Measurements from ENCODE around the gene PCYT1A. TPM values are rescaled to one million over a fixed set of nuclear protein-coding genes. Genes with fewer than 3 reads are reported as not detected.
"Not testable (repeated sequence)": the region's sequence is repeated elsewhere in the genome, so short reads cannot be mapped to it uniquely, and the experiment has no call there.

PCYT1A gene
- total RNA-seq, 1 experiment from 2014 or later, result 91.2 TPM

DNA sequence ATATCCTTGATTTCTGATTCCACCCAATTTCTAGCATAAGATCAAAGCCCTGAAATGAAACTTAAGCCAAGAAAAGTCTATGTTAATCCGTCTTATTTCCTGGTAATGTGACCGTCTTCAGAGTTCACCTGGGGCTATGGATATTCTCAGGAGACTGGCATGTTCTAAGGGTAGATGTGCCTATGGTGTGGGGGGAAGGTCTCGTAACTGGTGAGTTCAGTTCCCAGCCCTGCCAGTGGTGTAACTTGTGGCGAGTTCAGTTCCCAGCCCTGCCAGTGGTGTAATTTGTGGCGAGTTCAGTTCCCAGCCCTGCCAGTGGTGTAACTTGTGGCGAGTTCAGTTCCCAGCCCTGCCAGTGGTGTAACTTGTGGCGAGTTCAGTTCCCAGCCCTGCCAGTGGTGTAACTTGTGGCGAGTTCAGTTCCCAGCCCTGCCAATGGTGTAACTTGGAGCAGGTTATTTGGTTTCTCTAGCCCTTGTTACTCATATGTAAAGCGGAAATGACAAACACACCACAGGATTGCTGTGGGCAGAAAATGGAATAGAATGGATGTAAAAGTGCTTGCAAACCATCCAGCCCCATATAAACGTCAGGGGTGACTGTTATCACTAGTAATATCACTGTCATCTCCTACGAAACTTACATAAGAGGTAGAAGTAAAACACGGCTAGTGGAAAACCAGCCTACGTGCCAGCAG lies 40.8 kb downstream of the PCYT1A start:
- H3K36me3 ChIP-seq (ENCODE audit: low read depth), result peaks cover 20% of the 10 kb centered on the region
- no peak overlapping the region for H3K27ac ChIP-seq
- H3K4me2 ChIP-seq, result no peak overlapping the region
- no peak overlapping the region for H2AFZ ChIP-seq
- H3K4me3 ChIP-seq, result no peak overlapping the region
- no peaks in the 10 kb centered on the region for H3F3A ChIP-seq (ENCODE audit: insufficient read depth, low read depth)
- H3K9me2 ChIP-seq (ENCODE audit: insufficient read depth), result no peaks in the 10 kb centered on the region
- H4K20me1 ChIP-seq (ENCODE audit: insufficient read depth), result no peaks in the 10 kb centered on the region
- H3K27me3 ChIP-seq (ENCODE audit: insufficient read depth, low read depth), result no peaks in the 10 kb centered on the region
- DNase-seq, result no peak
- no peaks in the 10 kb centered on the region for H3K79me2 ChIP-seq (ENCODE audit: low read depth)
- POLR2A ChIA-PET (ENCODE audit: unreplicated experiment), result no interaction called here
- CTCF ChIA-PET, result interaction anchor here (0.6 kb wide), 1 partner anchor 89 kb away, joined by 4 read pairs; no protein-coding TSS in a partner anchor
- no TSS peak for BruUV-seq (replicated peaks)
- intact Hi-C loops (cut with micrococcal nuclease; ENCODE audit: unreplicated experiment), result no loop called here
- no peaks in the 10 kb centered on the region for H3K9me3 ChIP-seq (ENCODE audit: insufficient read depth, low read depth)
- H3K4me1 ChIP-seq (replicated peaks; ENCODE audit: insufficient read depth), result no peaks in the 10 kb centered on the region
- TF ChIP-seq, protein P1, sequence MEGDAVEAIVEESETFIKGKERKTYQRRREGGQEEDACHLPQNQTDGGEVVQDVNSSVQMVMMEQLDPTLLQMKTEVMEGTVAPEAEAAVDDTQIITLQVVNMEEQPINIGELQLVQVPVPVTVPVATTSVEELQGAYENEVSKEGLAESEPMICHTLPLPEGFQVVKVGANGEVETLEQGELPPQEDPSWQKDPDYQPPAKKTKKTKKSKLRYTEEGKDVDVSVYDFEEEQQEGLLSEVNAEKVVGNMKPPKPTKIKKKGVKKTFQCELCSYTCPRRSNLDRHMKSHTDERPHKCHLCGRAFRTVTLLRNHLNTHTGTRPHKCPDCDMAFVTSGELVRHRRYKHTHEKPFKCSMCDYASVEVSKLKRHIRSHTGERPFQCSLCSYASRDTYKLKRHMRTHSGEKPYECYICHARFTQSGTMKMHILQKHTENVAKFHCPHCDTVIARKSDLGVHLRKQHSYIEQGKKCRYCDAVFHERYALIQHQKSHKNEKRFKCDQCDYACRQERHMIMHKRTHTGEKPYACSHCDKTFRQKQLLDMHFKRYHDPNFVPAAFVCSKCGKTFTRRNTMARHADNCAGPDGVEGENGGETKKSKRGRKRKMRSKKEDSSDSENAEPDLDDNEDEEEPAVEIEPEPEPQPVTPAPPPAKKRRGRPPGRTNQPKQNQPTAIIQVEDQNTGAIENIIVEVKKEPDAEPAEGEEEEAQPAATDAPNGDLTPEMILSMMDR (conservative IDR thresholded peaks at IDR 0.05), result no peak
- TF ChIP-seq EZH2 (IDR thresholded peaks at IDR 0.05; ENCODE audit: low read depth), result no peak

DNA sequence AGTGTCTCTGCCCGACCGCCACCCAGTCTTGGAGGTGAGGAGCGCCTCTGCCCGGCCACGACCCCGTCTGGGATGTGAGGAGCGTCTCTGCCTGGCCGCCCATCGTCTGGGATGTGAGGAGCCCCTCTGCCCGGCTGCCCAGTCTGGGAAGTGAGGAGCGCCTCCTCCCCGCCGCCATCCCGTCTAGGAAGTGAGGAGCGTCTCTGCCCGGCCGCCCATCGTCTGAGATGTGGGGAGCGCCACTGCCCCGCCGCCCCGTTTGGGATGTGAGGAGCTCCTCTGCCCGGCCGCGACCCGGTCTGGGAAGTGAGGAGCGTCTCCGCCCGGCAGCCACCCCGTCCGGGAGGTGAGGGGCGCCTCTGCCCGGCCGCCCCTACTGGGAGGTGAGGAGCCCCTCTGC lies 43.4 kb downstream of the PCYT1A start:
- H3K4me2 ChIP-seq; intact Hi-C loops (cut with micrococcal nuclease; ENCODE audit: unreplicated experiment); H3F3A ChIP-seq (ENCODE audit: insufficient read depth, low read depth); H3K9me3 ChIP-seq (ENCODE audit: insufficient read depth, low read depth); H3K27me3 ChIP-seq (ENCODE audit: insufficient read depth, low read depth); H3K9me2 ChIP-seq (ENCODE audit: insufficient read depth); H3K79me2 ChIP-seq (ENCODE audit: low read depth); H3K4me3 ChIP-seq; BruUV-seq (replicated peaks); H2AFZ ChIP-seq; CTCF ChIA-PET; H4K20me1 ChIP-seq (ENCODE audit: insufficient read depth); H3K27ac ChIP-seq; POLR2A ChIA-PET (ENCODE audit: unreplicated experiment); DNase-seq; H3K4me1 ChIP-seq (replicated peaks; ENCODE audit: insufficient read depth): not testable (repeated sequence)
- H3K36me3 ChIP-seq (ENCODE audit: low read depth), result peaks cover 31% of the 10 kb centered on the region

DNA sequence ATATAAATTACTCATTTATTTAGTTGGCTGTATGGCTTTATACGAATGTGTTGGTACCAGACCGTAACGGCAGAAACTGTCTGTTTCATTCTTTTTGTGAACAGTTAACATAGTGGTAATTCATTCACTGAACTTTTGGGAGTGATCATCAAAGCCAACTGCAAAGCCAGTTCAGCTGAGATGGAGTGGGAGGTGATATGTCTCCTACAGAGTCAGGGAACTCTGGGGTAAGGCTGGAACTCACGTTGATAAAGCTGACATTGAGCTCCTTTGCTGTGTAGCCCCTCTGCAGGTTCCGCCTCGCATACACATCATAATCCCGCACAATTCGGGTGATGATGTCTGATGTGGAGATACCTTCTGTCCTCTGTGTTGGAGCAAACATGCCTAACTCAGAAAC lies 45.8 kb downstream of the PCYT1A start:
- POLR2A ChIA-PET (ENCODE audit: unreplicated experiment), result interaction anchor here (0.6 kb wide), 1 partner anchor 131 kb away, joined by 4 read pairs; no protein-coding TSS in a partner anchor
- no peaks in the 10 kb centered on the region for H3K9me2 ChIP-seq (ENCODE audit: insufficient read depth)
- peaks cover 21% of the 10 kb centered on the region for H3K36me3 ChIP-seq (ENCODE audit: low read depth)
- H3K4me1 ChIP-seq (replicated peaks; ENCODE audit: insufficient read depth), result no peaks in the 10 kb centered on the region
- no peaks in the 10 kb centered on the region for H4K20me1 ChIP-seq (ENCODE audit: insufficient read depth)
- no peak overlapping the region for H3K4me2 ChIP-seq
- no peak for DNase-seq
- H3K27me3 ChIP-seq (ENCODE audit: insufficient read depth, low read depth), result no peaks in the 10 kb centered on the region
- intact Hi-C loops (cut with micrococcal nuclease; ENCODE audit: unreplicated experiment), result no loop called here
- no TSS peak for BruUV-seq (replicated peaks)
- no peak for TF ChIP-seq EZH2 (IDR thresholded peaks at IDR 0.05; ENCODE audit: low read depth)
- TF ChIP-seq, protein P1 (conservative IDR thresholded peaks at IDR 0.05), result no peak
- no peak overlapping the region for H2AFZ ChIP-seq
- no peak overlapping the region for H3K4me3 ChIP-seq
- no peaks in the 10 kb centered on the region; the same call in 1 of the 2 replicates for H3F3A ChIP-seq (ENCODE audit: insufficient read depth, low read depth)
- CTCF ChIA-PET, result no interaction called here
- no peaks in the 10 kb centered on the region for H3K79me2 ChIP-seq (ENCODE audit: low read depth)
- no peak overlapping the region for H3K27ac ChIP-seq
- no peaks in the 10 kb centered on the region for H3K9me3 ChIP-seq (ENCODE audit: insufficient read depth, low read depth)

DNA sequence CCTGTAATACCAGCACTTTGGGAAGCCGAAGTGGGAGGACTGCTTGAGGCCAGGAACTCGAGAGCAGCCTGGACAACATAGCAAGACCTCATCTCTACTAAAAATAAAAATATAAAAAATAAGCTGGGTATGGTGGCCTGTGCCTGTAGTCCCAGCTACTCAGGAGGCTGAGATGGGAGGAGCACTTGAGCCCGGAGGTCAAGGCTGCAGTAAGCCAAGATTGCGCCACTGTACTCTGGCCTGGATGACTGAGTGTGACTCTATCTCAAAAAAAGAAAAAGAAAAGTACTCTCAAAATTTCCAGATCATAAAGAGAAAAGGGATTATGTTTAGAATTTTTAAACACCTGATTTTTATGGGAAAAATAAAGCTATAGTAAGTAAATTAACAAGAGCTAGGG lies 47.1 kb downstream of the PCYT1A start:
- no peak overlapping the region for H3K27ac ChIP-seq
- H3F3A ChIP-seq (ENCODE audit: insufficient read depth, low read depth), result no peaks in the 10 kb centered on the region; the same call in 1 of the 2 replicates
- CTCF ChIA-PET, result interaction anchor here (0.6 kb wide), 1 partner anchor 221 kb away, joined by 10 read pairs; no protein-coding TSS in a partner anchor
- TF ChIP-seq, protein P1 (conservative IDR thresholded peaks at IDR 0.05), result no peak
- no peak for TF ChIP-seq EZH2 (IDR thresholded peaks at IDR 0.05; ENCODE audit: low read depth)
- H3K9me3 ChIP-seq (ENCODE audit: insufficient read depth, low read depth), result no peaks in the 10 kb centered on the region
- H3K27me3 ChIP-seq (ENCODE audit: insufficient read depth, low read depth), result no peaks in the 10 kb centered on the region
- DNase-seq, result no peak
- H3K79me2 ChIP-seq (ENCODE audit: low read depth), result no peaks in the 10 kb centered on the region
- intact Hi-C loops (cut with micrococcal nuclease; ENCODE audit: unreplicated experiment), result no loop called here
- no peak overlapping the region for H2AFZ ChIP-seq
- BruUV-seq (replicated peaks), result no TSS peak
- H3K4me3 ChIP-seq, result no peak overlapping the region
- POLR2A ChIA-PET (ENCODE audit: unreplicated experiment), result no interaction called here
- peaks cover 21% of the 10 kb centered on the region for H3K36me3 ChIP-seq (ENCODE audit: low read depth)
- no peaks in the 10 kb centered on the region for H4K20me1 ChIP-seq (ENCODE audit: insufficient read depth)
- no peaks in the 10 kb centered on the region for H3K9me2 ChIP-seq (ENCODE audit: insufficient read depth)
- no peaks in the 10 kb centered on the region for H3K4me1 ChIP-seq (replicated peaks; ENCODE audit: insufficient read depth)
- no peak overlapping the region for H3K4me2 ChIP-seq
